GM19452 (cell line): ENCODE measurements around the gene TMEM30A.

ENCODE experiments used
- ATAC-seq: cut with Tn5 transposase; IDR thresholded peaks from one replicate; pipeline ENCODE4 v1.9.1; 2021; ENCODE audit not compliant: unreplicated experiment

The TMEM30A gene

DNA sequence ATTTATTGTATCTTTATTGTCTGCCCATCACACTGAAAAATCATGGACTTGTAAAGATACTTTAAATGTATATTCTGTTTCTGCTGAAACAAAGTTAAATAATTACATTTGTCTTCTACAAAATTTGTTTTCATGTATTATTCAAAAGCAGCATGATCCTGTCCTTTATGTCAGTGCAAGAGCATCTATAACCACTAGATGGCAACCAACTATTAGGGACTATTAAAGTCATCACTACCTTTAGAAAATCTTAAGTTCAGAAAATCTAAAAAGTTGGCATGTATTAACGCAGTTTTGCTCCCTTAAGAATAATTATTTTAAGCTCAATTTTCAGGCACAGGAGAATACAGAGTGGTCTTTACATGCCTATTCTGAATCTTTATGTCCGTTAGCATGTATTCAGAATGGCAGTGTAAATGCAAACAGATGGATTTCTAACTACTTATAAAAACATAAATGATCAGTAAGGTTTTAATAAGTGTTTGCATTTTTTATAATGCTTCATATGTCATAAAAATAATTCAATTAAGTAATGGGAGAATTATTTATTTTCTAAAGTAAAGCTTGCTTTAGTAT is 17.8 kb downstream of the TMEM30A start:
- ATAC-seq: peak; percentile 67

DNA sequence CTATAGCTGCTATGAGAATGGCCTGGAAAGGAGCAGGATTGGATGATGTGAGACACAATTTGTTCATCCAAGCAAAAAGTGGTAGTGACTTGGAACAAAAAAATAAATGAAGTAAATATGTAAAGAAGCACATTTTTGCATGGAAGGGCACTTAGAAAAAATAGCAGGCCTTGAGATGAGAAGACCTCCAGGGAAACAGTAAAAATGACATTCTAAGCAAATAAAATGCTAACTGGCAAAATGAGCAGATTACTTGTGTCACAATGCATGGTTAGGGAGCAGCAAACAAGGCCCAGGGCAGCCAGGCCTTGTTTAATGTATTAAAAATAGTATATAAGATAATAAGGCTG is 21.2 kb downstream of the TMEM30A start:
- ATAC-seq: no peak

DNA sequence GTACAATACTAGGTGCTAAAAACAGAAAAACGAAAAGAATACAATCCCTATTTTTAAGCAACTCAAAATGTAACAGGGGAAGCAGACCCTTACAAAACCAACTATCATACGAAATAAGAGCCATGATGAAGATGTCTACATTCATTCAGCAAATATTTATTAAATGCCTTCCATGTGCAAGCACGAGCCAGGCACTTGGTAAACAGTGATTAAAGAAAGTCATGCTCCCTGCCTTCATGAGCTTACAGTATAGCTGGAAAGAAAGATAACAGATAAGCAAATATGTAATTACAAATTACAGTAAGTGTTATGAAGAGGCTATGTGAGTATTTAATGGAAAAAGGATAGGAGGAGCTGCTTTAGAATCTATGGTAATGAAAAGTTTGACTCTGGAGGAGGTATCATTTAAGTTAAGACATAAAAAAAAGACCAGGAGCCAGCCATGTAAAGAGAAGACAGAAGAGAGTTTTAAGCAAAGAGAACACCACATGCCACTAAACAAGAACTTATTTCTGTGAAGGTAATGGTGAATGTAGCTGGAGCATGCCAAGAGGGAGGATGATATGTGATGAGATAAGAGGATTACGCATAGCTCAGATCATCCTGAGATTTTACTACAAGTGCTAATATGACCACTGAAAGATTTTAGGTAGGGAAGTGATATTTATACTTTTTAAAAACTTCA is 21.7 kb downstream of the TMEM30A start:
- ATAC-seq: no peak

DNA sequence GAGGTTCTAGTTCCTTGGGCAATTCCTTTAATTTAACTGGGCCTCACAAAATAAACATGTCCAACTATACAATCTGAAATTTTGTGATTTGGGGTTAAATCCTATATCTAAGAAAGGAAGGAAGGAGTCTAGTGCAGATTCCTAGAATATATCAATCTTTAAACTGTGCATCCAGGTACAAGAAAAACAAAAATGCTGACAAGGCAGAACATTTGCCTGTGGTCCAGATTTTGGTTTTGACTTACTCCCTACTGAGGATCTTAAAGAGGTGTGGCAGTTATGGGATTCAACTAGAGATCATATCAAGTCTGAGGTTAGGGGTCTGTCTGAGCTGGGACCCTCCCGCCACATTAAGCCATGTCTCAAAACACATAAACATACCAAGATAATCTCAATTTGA is 23.3 kb downstream of the TMEM30A start:
- ATAC-seq: no peak

DNA sequence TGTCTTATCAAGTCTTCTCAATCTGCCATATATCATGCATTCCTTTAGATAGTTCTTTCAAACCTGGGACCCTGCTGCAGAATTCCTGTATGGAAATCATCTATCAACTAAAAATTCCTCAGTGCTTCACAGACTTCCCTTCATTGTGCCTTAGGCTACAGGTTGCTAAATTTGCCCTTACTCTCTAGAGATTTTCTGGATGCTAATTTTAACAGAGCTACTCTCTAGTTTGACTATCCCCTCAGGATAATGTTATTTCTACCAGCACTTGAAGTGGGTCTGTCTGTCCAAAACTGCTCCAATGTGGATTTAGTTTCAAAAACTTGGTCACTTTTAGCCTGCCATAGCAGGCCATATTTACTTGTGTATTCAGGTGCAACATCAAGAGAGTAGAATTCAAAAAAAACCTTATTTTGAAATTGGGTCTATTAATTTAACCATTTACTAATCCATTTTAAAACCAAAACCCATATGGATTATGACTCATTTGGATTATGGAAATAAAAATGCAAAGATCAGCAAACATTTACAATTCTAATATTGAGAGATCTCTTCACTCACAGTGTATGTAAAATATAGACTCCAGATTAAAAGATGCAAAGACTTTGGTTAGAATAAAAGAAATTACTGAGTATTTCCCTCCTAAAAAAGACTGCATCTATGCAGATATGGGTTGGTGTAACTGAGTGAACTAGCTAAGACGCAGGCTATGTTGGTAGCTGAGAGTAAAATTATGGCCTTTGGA is 27.1 kb downstream of the TMEM30A start:
- ATAC-seq: no peak

DNA sequence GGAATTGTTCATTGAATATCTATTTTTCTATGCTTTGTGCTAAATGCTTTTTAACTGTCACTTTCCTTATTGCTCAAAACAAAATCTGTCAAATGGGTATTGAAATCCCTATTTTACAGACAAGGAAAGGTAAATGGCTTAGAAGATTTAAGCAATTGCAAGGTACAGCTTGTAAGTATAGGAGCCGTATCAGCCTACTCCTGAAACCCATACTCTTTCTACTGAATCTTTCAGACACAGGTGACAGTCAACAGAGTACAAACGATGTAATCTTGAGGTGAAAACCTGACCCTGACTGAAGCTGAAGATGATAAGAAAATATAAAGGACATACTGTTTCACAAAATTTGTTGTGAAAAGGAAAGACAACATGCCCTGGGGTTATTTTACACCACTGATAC is 34.0 kb downstream of the TMEM30A start:
- no peak for ATAC-seq

DNA sequence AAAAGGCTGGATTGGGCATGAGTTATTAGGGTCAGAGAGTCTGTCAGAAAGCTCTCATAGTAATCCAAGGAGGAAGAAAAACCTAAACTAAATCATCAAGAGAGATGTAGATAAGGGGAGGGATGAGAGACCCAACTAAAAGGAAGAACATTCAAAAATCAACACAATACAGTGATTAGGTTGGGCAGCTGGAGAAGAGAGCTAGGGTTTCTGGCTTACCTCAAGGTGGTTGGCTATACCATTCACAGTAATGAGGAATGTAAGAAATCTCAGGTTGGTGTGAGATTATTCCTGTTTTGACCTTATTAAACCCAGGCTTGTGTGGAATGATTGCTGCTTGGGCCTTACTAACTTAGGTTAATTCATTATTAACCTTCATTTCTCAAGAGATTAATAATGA is 34.8 kb downstream of the TMEM30A start:
- no peak for ATAC-seq

DNA sequence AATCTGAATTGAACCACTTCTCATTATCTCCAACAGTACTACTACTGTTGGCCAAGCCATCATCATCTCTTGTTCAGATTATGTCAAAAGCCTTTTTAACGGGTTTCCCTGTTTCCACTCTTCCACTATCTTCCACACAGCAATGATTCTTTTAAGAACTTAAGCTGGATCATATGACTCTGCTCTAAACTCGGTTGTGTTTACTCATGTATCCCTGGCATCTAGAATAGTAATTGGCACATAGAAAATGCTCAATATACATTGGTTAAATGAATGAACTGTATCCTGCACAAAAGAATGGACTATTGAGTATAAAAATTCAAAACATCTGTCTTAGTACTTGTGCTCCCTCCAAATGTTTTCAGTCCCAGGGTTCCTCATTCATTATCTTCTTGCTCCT is 38.2 kb downstream of the TMEM30A start:
- ATAC-seq: no peak

DNA sequence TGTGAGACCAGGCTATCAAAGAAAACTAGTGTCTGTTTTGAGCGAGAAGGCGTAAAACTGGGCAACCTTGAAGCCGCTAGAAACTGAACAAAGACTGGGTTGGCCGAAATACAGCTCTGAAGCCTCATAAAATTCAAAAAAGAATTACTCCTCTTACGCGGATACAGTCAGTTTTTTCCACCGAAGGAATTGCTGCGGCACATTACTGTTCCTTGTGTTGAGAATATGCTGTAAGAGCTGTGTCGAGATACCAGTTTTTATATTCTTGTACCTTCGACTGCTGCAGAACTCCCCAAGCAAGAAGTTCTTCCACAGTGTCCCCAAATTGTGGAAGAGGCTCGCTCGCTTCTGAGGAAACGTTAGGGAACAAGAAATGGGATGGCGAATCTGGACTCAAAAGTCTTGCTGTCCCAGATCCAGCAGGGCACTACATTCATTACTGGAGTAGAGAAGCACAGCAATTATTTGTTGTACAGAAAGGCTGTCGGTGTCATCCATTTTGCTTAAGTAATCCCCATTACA is 40.5 kb downstream of the TMEM30A start:
- peak; percentile 19 for ATAC-seq

DNA sequence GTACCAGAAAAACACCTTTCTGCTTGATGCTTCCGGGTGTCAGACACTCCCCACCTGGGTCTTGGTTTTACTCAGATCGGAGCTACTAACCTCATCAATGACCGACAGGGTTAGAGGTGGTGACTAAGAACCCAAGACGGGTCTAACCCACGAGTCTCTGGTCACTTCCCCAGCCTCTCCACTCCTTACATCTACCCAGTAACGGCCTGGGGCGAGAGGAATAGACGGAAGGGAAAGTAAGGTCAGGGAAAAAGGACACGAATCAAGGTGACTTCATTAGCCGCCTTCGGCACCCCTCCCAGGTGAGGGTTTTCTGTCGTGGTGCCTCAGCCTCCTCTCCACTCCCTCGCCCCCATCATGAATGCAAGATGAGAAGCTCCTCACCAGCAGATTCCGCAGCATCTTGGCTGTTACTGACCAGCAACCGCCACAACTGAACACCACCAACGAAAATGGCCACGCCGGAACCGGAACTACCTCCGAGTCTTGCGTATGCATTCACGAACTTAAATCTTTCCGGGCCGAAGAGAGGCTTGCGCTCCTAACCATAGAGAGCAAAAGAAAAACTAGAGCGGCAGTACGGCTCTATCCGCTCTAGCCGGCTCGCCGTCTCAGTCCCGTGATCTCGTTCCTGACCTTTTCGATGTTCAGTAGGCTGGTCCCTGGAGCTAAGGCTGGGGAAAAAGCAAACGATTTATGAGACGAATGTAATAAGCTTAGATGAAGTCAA is 41.1 kb downstream of the TMEM30A start, which contains the start of gene COX7A2:
COX7A2 (minus strand) TSS at position 469 of the 730 bp plus-strand sequence; CDS start at position 402, 67 bp downstream.
- peak; percentile 95 for ATAC-seq

DNA sequence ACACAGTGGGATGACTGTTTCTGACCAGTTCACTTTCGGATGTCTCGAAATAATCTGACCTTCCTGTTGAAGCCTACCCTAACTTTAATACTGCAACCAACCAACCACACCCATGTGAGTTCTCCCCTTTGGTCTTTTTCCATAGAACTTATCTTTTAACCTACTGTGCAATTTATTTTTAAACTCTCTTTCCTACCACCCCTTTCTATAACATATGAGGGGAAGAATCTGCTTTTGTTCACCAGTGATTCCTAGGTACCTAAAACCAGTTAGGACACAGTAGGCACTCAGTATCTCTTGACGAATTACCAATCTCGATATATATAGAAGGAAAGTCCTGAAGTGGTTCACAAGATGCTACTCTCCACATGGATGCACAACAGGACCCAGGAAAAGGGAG is 48.0 kb downstream of the TMEM30A start:
- no peak for ATAC-seq

DNA sequence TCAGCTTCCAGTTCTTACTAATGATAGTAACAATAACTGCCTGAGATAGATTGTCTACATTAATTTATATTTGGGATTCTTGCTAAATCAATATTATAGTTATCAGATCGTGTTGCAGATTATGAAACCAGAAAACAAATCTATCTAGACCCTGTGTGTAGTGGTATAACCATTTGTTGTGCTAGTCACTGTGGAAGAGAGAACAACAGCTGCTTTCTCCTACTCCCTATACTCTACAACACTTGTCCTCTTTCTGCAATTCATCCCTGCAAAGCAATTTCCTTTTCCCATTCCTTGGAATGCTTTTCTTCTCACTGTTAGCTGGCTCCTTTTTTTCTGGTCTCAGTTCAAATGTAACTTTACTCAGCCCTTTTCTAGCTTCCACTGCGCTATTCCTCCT is 49.3 kb downstream of the TMEM30A start:
- ATAC-seq: no peak

DNA sequence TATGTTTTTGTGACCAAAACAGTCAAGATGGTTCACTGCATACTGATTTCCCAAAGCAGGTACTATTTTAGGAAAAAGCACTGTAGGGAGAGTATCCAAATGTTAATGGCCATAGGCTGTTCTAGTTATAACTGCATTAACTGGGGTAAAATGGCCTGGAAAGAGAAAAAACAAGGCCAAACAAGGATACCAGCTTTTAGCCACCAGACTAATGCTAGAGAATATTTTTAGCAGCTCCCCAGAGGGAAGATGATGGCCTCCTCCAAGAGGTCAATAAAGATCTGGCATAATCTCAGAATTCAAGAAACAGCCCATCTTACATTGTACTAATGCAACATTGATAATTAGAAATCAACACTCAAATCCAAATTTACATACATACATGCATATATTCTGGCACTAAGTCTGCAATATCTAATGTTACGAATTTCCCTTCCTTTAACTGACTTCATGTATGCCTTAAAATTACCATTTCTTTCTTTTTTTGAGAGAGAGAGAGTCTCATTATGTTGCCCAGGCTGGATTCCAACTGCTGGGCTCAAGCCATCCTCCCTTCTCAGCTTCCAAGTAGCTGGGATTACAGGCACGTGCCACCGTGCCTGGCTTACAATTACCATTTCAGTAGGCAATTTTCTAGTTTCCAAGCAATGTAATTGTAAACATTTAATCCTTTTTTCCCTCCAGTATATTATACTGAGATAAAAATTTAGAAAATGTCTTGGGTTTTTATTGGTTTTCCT is 50.3 kb downstream of the TMEM30A start:
- no peak for ATAC-seq

DNA sequence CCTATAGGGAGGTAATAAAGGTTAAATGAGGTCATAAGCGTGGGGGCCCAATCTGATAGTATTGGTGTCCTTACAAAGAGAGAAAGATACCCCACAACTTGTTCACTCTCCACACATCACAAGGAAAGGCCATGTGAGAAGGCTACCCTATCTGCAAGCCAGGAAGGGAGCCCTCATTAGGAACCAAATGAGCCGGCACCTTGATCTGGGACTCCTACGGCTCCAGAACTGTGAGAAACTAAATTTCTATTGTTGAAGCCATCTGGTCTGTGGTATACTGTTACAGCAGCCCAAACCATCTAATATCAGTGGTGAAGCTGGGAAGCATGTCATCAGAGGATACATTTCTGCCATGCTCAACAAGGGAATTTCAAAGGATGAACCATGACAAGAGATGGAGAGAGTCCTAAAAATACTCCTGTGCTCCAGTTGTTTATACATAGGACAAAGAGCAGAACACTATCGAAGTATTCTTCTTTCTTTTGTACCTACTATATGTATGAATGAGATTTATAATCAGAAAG is 51.4 kb downstream of the TMEM30A start:
- ATAC-seq: no peak

DNA sequence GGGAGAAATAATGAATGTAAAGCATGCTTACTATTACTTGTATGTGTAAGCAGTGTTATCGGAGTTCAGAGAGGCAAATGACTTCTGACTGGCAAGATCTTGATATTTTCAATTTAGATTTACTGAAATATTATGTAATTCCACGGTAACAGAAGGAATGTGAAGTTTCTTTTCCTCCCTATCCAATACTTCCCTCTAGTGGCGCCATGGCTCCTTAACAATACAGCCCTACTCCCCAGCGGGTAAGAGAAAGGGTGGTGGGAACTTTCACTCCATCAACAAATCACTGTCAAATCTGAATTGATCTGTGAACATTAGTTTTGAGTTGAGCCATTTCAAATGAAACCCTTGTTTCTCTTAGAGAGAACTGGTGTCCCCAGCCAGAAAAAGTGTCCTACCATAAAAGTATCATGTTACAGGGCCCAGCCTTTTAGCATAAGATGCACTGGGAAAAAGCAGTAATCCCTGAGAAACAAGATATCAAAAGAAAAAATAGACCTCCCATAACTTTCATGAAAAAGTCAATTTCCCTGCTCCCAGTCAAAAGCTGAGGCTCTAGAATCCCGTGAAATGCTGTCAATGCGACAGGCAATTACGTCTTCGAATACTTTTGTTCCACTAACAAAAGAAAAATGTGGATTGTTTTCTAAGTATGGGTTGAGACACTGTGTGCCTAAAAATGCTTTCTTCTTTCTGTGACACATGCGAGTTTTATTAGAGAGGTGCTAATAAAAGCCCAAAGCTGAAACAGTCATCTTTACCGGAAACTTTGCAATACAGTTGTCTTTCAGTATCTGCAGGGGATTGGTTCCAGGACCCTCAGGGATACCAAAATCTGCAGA is 53.9 kb downstream of the TMEM30A start:
- no peak for ATAC-seq

DNA sequence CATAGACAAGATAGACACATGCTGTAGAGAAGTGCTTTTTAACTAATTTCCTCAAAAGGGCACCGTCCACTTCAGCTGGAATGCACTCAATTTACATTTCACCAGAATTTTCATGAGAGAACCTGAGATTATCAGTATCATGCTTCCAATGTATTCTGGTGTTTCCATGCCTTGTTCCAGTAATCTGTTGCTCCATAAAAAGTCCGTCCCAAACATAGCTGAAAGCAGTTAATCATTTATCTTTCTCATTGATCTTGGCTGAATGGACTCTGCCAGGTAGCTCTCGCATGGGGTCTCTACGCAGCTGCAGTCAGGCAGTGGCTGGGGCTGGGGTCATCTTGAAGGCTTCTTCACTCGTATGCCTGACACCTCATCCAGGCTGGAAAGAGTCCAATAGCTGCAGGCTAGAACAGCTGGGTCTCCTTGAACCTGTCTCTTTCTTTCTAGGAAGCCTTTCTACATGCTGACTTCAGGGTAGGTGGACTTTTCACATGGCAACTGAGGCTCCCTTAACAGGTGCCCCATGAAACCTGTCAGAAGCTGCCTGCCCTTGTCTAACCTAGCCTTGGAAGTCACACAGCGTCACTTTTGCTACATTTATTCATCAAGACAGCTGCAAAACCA is 60.2 kb downstream of the TMEM30A start:
- no peak for ATAC-seq

DNA sequence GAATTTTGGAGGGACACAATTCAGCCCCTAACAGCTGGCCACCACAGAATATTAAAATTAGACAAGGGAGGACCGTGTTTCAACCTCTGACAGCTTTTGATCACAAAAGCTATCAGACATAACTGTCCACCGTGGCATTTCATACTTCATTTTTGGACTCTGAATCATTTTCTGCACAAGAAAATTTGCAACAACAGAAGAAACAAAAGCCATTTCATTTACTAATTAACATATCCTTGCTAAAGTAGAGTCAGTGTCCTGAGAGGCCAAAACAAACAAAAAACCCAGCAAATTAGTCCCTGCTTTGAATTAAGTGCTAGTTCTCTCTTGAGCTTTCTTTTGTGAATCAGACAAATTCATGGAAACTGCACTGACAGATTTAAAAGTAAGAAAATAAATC is 61.2 kb downstream of the TMEM30A start:
- no peak for ATAC-seq

DNA sequence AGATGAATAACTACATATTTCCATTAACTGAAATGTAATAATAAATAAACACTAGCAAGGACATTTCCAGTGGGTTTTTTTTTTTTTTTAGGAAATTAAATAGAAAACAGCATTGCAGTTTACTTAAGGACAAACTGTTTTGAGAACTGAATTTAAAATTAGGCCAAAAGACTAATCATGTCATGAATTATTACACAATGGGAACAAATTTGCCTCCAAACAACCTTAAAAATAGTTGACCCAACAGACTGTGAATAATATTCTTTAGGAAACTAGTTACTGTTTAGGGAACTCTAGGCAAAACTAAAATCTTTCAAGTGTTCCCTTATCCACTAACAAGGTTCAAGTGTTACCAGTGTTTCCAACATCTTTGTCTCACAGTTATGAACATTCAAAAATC is 62.3 kb downstream of the TMEM30A start:
- no peak for ATAC-seq

DNA sequence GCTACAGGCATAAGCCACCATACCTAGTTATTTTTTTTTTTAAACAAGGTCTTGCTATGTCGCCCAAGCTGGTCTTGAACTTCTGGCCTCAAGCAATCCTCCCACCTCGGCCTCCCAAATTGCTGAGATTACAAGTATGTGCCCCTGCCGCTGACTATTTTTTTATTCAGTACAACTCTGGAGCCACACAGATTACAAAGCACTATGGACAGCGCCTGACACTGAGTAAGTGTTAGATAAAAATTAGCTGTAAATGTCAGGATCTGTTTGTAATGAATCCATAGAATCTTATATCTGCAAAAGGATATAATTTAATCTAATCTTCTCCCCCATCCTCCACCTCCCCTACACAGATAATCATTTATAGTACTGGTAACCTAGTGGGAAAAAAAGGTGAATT is 63.5 kb downstream of the TMEM30A start:
- no peak for ATAC-seq
